A204.1 (cell line): ENCODE measurements around the gene TRIM47.

ENCODE experiments used
- FAIRE-seq: peaks from 2 replicates; lab custom pipeline; 2012; peaks lifted over from hg19 to GRCh38; lab: Jason Lieb, UNC

Gene TRIM47

GRCh38 chr17:75878174-75878998, at the start of gene TRIM47:
Gene TRIM47, minus strand, starts transcription at chr17:75878581. Its CDS starts 33 bp downstream, at chr17:75878548.
- no peak for FAIRE-seq

GRCh38 chr17:75927286-75927922, 49.0 kb upstream of the TRIM47 start:
- FAIRE-seq = no peak

GRCh38 chr17:75926456-75926855, 48.1 kb upstream of the TRIM47 start:
- FAIRE-seq = no peak

- no peak for FAIRE-seq
Observed at GRCh38 chr17:75925912-75926311, 47.5 kb upstream of the TRIM47 start.

GRCh38 chr17:75925103-75925502, 46.7 kb upstream of the TRIM47 start:
- no peak for FAIRE-seq

GRCh38 chr17:75922963-75923874, 44.8 kb upstream of the TRIM47 start:
- no peak for FAIRE-seq

GRCh38 chr17:75922173-75922961, 44.0 kb upstream of the TRIM47 start:
- no peak for FAIRE-seq

- no peak for FAIRE-seq
Observed at GRCh38 chr17:75921596-75921995, 43.2 kb upstream of the TRIM47 start.

GRCh38 chr17:75920045-75920560, 41.7 kb upstream of the TRIM47 start:
- FAIRE-seq = no peak

GRCh38 chr17:75919611-75920010, 41.2 kb upstream of the TRIM47 start:
- no peak for FAIRE-seq

GRCh38 chr17:75917917-75918445, 39.6 kb upstream of the TRIM47 start:
- no peak for FAIRE-seq

GRCh38 chr17:75917141-75917916, 38.9 kb upstream of the TRIM47 start:
- FAIRE-seq = no peak

GRCh38 chr17:75915268-75915667, 36.9 kb upstream of the TRIM47 start:
- FAIRE-seq = no peak

GRCh38 chr17:75914643-75915267, 36.4 kb upstream of the TRIM47 start:
- no peak for FAIRE-seq

- FAIRE-seq = no peak
Observed at GRCh38 chr17:75913537-75914210, 35.3 kb upstream of the TRIM47 start.

GRCh38 chr17:75910699-75911098, 32.3 kb upstream of the TRIM47 start:
- no peak for FAIRE-seq

- FAIRE-seq = no peak
Observed at GRCh38 chr17:75909812-75910274, 31.5 kb upstream of the TRIM47 start.

GRCh38 chr17:75909051-75909811, 30.9 kb upstream of the TRIM47 start:
- FAIRE-seq = no peak

- FAIRE-seq = no peak
Observed at GRCh38 chr17:75908201-75908600, 29.8 kb upstream of the TRIM47 start.
